GM12875 (cell line): ENCODE measurements around the gene TBC1D21.

Experiments
- H3K4me3 ChIP-seq: one replicate; pipeline ENCODE4 v1.5.1; 2011; ENCODE audit warnings: low read depth, low read length, control low read depth
- TF ChIP-seq, protein P1 (sequence below): IDR thresholded peaks from 2 replicates; pipeline ENCODE4 v1.5.1; 2011; ENCODE audit warnings: low read depth, mild to moderate bottlenecking, control low read depth, inconsistent platforms, low read length, moderate library complexity, borderline replicate concordance; ENCODE audit not compliant: insufficient read depth

The TBC1D21 gene

DNA sequence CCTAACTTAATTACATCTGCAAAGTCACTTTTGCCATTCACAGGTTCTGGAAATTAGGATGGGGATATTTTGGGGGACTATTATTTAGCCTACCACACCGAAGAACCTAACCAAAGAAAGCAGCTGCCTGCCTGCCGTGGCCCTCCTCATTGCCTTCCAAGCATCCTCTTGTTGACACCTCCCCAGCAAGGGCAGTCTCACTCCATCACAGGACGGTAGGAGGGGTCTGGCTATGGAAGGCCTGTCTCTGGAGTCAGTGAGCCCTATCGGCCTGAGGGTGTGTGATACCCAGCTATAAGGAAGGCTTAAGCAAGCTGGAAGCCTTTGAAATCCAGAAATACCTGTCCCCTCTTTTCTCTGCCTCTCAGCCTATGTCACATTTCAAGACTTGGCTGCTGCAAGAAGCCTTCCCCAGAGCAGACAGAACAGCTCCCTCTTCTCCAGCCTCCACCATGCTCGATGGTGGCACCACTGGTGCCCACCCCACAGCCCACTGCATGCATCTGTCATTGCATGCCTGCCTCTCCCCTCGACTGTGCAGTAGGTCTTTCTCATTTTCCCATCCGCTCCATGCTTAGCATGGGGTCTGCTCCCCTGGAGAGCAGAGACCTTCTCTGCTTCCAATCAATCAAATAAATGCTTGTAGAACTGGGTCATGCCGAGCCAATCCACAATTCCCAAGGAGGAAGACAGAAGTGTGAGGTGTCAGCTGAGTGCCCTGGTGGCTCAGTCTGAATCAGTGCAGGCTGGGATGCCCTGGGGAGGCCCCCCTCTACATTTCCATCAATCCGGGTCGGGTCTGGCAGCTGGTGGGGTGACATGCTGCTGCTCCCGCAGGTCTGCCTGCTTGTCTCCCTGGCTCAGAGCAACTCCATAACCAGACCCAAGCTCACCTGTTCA, 29.0 kb downstream of the TBC1D21 start:
- TF ChIP-seq, protein P1, sequence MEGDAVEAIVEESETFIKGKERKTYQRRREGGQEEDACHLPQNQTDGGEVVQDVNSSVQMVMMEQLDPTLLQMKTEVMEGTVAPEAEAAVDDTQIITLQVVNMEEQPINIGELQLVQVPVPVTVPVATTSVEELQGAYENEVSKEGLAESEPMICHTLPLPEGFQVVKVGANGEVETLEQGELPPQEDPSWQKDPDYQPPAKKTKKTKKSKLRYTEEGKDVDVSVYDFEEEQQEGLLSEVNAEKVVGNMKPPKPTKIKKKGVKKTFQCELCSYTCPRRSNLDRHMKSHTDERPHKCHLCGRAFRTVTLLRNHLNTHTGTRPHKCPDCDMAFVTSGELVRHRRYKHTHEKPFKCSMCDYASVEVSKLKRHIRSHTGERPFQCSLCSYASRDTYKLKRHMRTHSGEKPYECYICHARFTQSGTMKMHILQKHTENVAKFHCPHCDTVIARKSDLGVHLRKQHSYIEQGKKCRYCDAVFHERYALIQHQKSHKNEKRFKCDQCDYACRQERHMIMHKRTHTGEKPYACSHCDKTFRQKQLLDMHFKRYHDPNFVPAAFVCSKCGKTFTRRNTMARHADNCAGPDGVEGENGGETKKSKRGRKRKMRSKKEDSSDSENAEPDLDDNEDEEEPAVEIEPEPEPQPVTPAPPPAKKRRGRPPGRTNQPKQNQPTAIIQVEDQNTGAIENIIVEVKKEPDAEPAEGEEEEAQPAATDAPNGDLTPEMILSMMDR, result no peak

DNA sequence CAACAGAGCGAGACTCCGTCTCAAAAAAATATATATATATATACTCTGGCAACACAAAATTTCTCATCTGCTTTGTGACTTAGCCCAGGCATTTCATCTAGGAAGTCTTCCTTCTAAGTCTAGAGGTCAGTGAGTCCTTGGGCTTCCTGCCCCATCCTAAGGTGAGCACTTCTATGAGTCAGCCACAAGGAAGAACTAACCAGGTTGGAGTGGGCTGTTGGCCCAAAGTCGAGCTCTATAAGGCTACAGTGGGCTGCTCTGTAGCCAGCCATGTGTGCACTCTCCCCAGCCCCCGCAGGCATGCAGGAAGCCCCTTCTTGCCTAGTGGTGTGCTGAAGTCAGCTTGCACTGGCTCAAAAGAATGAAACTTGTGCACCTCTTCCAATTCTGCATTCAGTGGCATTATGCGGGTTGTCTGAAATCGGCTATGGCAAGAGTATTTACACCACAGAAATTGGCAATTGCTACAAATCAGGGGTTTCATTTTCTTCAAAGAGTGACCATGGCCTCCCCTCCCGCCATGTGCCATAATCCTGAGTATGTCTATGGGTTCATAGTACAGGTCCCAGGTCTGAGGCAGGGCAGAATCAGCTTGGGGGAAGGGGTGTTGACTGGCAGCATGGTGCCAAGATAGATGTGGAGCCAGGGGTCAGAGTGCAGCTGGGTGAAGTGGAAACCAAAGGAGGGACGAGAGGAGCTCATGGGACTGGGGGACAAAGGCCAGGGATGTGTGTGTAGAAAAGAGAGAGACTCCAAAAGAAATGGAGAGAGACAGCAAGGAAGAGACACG, 30.9 kb downstream of the TBC1D21 start:
- TF ChIP-seq, protein P1, result no peak
- no peak overlapping the region for H3K4me3 ChIP-seq

More for the DNA sequence above, 29.0 kb downstream of the TBC1D21 start:
- H3K4me3 ChIP-seq, result no peak overlapping the region

DNA sequence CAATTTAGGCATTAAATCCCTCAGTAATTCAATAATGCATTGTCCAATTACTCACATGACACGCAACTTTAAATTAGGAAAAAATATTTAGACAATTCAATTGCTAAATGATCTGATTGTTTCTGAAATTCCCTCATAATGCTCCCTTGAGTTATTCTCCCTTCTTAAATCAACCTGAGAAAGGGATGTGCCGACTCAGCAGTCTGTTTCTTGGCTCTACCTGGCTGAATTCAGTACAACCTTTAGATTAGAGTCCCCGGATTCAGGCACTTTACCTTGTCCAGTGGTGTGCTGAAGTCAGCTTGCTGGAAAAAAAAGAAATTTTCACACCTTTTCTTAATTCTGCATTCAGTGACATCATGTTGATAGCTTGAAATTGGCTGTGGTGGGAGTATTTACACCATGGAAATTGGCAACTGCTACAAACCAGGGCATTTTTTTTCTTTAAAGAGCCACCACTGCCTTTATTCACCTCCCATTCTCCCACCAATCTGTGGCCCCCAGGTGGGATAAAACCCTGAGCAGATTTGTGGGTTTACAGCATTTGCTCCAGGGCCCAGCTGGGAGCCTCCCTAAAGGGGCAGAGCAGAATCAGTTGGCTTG, 32.0 kb downstream of the TBC1D21 start:
- H3K4me3 ChIP-seq, result no peak overlapping the region
- TF ChIP-seq, protein P1, result no peak

DNA sequence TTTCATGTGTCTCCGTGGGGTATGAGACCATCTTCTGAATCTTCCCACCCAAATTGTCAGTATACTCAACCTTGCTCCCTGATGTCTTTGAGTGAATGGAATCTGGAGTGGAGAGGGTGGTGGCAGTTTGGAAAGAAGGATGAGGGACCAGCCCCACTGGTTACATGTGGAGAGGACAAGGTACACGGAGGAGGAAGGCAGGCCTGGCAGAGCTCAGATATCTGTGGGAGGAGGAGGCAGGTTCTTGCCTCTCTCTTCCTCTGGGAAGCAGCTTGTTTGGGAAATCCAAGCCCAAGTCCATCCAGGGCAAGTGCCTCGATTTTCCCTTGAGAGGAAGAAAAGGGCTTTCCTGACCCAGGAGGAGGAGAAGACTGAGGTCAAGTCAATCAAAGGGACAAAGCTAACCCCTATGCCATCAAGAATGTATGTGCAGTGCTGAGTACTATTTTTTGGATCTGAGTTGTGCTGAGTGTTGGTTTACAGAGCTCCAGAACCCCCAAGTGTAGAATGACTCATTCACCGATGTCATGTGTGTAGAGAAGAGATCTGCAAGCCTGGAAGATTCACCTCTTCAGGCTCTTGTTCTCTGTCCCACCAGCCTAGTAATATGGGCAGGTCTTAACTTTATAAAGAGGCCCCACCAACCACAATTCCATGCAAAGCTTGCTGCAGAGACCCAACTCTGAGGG, 33.1 kb downstream of the TBC1D21 start:
- no peak overlapping the region for H3K4me3 ChIP-seq
- TF ChIP-seq, protein P1, result no peak

DNA sequence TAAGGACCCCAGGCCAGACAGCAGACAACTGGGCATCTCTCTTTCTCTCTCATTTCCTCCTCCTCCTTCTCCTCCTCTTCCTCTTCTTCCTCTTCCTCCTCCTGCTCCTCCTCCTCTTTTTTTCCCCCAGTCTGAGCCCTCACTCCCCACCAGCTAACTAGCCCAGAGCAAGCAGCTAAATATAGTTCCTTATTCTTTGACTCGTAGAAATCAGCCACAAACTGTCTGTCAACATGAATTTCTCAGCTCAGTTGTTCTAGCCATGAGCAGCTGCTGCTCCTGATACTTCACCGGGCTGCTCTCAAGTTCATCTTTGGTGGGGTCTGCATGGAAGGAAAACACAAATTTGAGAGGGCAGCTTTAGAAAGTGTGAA, 33.7 kb downstream of the TBC1D21 start:
- TF ChIP-seq, protein P1, result no peak

DNA sequence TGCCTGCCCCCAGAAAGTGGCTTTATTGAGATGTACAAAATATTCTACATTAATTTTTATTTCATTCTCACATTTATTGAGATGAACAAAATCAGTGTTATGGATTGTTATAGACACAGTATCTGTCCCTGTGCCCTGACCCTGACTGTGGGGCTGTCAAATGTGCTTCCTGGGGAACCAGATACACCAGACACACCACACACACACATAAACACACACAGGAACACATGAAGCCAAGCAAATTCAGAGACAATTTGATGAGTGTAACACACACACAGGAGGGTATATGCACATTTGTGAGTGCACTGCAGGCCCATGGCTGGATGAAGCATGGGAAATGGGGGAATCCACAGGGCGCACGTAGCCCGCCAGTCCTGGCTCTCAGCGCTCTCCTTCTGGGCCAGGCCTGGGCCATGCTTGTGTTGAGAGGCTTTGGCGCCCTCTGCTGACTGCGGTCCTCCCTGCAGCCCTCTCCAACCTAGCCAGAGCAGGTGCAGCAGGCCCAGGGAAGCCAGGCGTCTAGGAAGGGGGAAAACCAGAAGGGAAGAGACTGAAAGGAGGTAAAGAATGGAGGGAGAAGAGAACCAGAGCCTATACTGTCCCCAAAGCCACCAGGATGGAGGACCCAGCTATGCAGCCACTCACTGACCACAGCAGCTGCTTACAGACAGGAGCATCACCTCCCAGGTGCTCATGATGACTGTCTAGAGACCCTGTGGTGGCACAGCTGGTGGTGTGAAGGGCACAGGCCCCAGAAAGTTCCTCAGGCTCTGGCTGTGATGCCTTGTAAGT, 34.9 kb downstream of the TBC1D21 start:
- TF ChIP-seq, protein P1, result peak; percentile 95

More for the DNA sequence above, 33.7 kb downstream of the TBC1D21 start:
- no peak overlapping the region for H3K4me3 ChIP-seq

More for the DNA sequence above, 34.9 kb downstream of the TBC1D21 start:
- no peak overlapping the region for H3K4me3 ChIP-seq
